Measurements from ENCODE around the gene DOCK3.
"Not testable (repeated sequence)": the region's sequence is repeated elsewhere in the genome, so short reads cannot be mapped to it uniquely, and the experiment has no call there.

The DOCK3 gene

GRCh38 chr3:51360806-51361205 lies 686.1 kb downstream of the DOCK3 start:
- no peaks in the 10 kb centered on the region for H4K20me1 ChIP-seq (ENCODE audit: insufficient read depth, low read length)
- H2AFZ ChIP-seq (ENCODE audit: low read length): no peak overlapping the region
- H3F3A ChIP-seq (ENCODE audit: insufficient read depth, low read length): no peaks in the 10 kb centered on the region
- H3K4me1 ChIP-seq (ENCODE audit: low read length): no peaks in the 10 kb centered on the region
- DNase-seq: no peak
- no peak overlapping the region for H3K4me2 ChIP-seq (ENCODE audit: low read depth, low read length)
- H3K9ac ChIP-seq (ENCODE audit: low read length): no peak overlapping the region
- H3K9me2 ChIP-seq (replicated peaks; ENCODE audit: insufficient read depth, low read length): no peaks in the 10 kb centered on the region
- no peak overlapping the region for H3K4me3 ChIP-seq (ENCODE audit: low read length)
- no peaks in the 10 kb centered on the region for H3K79me2 ChIP-seq (ENCODE audit: low read length)
- H3K9me3 ChIP-seq (replicated peaks; ENCODE audit: insufficient read depth, low read length): no peaks in the 10 kb centered on the region
- H3K27ac ChIP-seq (ENCODE audit: low read length): no peak overlapping the region
- H3K27me3 ChIP-seq (replicated peaks; ENCODE audit: insufficient read depth, low read length): no peaks in the 10 kb centered on the region
- H3K36me3 ChIP-seq (replicated peaks; ENCODE audit: insufficient read depth, low read length): no peaks in the 10 kb centered on the region
- no peak for TF ChIP-seq EZH2phosphoT487 (IDR thresholded peaks at IDR 0.05; ENCODE audit: low read length)
- TF ChIP-seq, protein P1, sequence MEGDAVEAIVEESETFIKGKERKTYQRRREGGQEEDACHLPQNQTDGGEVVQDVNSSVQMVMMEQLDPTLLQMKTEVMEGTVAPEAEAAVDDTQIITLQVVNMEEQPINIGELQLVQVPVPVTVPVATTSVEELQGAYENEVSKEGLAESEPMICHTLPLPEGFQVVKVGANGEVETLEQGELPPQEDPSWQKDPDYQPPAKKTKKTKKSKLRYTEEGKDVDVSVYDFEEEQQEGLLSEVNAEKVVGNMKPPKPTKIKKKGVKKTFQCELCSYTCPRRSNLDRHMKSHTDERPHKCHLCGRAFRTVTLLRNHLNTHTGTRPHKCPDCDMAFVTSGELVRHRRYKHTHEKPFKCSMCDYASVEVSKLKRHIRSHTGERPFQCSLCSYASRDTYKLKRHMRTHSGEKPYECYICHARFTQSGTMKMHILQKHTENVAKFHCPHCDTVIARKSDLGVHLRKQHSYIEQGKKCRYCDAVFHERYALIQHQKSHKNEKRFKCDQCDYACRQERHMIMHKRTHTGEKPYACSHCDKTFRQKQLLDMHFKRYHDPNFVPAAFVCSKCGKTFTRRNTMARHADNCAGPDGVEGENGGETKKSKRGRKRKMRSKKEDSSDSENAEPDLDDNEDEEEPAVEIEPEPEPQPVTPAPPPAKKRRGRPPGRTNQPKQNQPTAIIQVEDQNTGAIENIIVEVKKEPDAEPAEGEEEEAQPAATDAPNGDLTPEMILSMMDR (IDR thresholded peaks at IDR 0.05; ENCODE audit: low read length): no peak
- no peak for TF ChIP-seq EZH2 (optimal IDR thresholded peaks at IDR 0.05; ENCODE audit: low read depth, low read length)

GRCh38 chr3:51361746-51362145 lies 687.0 kb downstream of the DOCK3 start:
- Histone ChIP-seq H3K36me3 (replicated peaks; ENCODE audit: insufficient read depth, low read length) (no peaks in the 10 kb centered on the region), H4K20me1 (ENCODE audit: insufficient read depth, low read length) (no peaks in the 10 kb centered on the region), H2AFZ (ENCODE audit: low read length) (no peak overlapping the region), H3K4me1 (ENCODE audit: low read length) (no peaks in the 10 kb centered on the region), H3K9ac (ENCODE audit: low read length) (no peak overlapping the region), H3K4me2 (ENCODE audit: low read depth, low read length) (no peak overlapping the region), H3K9me3 (replicated peaks; ENCODE audit: insufficient read depth, low read length) (no peaks in the 10 kb centered on the region), H3F3A (ENCODE audit: insufficient read depth, low read length) (no peaks in the 10 kb centered on the region), H3K79me2 (ENCODE audit: low read length) (no peaks in the 10 kb centered on the region), H3K4me3 (ENCODE audit: low read length) (no peak overlapping the region), H3K9me2 (replicated peaks; ENCODE audit: insufficient read depth, low read length) (no peaks in the 10 kb centered on the region), H3K27ac (ENCODE audit: low read length) (no peak overlapping the region), H3K27me3 (replicated peaks; ENCODE audit: insufficient read depth, low read length) (no peaks in the 10 kb centered on the region)
- TF ChIP-seq EZH2 (optimal IDR thresholded peaks at IDR 0.05; ENCODE audit: low read depth, low read length) (no peak), EZH2phosphoT487 (IDR thresholded peaks at IDR 0.05; ENCODE audit: low read length) (no peak)
- TF ChIP-seq, protein P1 (IDR thresholded peaks at IDR 0.05; ENCODE audit: low read length): no peak
- DNase-seq: no peak

DNA sequence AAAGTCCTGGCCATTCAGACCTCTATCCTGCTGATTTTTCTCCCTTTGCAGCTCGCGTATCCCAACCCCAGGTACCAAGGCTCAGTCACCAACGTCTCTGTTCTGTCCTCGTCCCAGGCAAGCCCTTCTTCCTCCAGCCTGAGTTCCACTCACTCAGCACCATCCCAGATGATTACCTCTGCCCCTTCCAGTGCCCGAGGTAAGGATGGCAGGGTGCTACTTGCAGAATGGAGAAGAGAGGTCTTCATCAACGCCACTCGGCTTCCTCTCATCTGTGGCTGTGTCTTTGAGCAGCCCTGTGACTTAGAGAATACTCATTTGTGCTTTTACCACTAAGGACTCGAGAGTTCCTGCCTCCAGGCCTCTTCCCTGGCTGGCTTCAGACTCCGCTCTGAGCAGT lies 687.7 kb downstream of the DOCK3 start:
- DNase-seq: no peak
- H3K4me1 ChIP-seq (ENCODE audit: low read length): no peaks in the 10 kb centered on the region
- no peak for TF ChIP-seq EZH2phosphoT487 (IDR thresholded peaks at IDR 0.05; ENCODE audit: low read length)
- no peak for TF ChIP-seq EZH2 (optimal IDR thresholded peaks at IDR 0.05; ENCODE audit: low read depth, low read length)
- TF ChIP-seq, protein P1 (IDR thresholded peaks at IDR 0.05; ENCODE audit: low read length): no peak
- no peaks in the 10 kb centered on the region for H3K9me3 ChIP-seq (replicated peaks; ENCODE audit: insufficient read depth, low read length)
- no peak overlapping the region for H3K4me3 ChIP-seq (ENCODE audit: low read length)
- no peak overlapping the region for H3K27ac ChIP-seq (ENCODE audit: low read length)
- H2AFZ ChIP-seq (ENCODE audit: low read length): no peak overlapping the region
- H3K9ac ChIP-seq (ENCODE audit: low read length): no peak overlapping the region
- H3K4me2 ChIP-seq (ENCODE audit: low read depth, low read length): no peak overlapping the region
- no peaks in the 10 kb centered on the region for H4K20me1 ChIP-seq (ENCODE audit: insufficient read depth, low read length)
- no peaks in the 10 kb centered on the region for H3K9me2 ChIP-seq (replicated peaks; ENCODE audit: insufficient read depth, low read length)
- H3F3A ChIP-seq (ENCODE audit: insufficient read depth, low read length): no peaks in the 10 kb centered on the region
- H3K79me2 ChIP-seq (ENCODE audit: low read length): no peaks in the 10 kb centered on the region
- H3K27me3 ChIP-seq (replicated peaks; ENCODE audit: insufficient read depth, low read length): no peaks in the 10 kb centered on the region
- no peaks in the 10 kb centered on the region for H3K36me3 ChIP-seq (replicated peaks; ENCODE audit: insufficient read depth, low read length)

- not testable (repeated sequence) for H3K36me3 ChIP-seq (replicated peaks; ENCODE audit: insufficient read depth, low read length); H3F3A ChIP-seq (ENCODE audit: insufficient read depth, low read length); H3K9me3 ChIP-seq (replicated peaks; ENCODE audit: insufficient read depth, low read length); H3K4me3 ChIP-seq (ENCODE audit: low read length); H3K4me1 ChIP-seq (ENCODE audit: low read length); H3K27me3 ChIP-seq (replicated peaks; ENCODE audit: insufficient read depth, low read length); H3K9ac ChIP-seq (ENCODE audit: low read length); H4K20me1 ChIP-seq (ENCODE audit: insufficient read depth, low read length); H3K79me2 ChIP-seq (ENCODE audit: low read length); H3K9me2 ChIP-seq (replicated peaks; ENCODE audit: insufficient read depth, low read length); H3K4me2 ChIP-seq (ENCODE audit: low read depth, low read length); DNase-seq; H3K27ac ChIP-seq (ENCODE audit: low read length); H2AFZ ChIP-seq (ENCODE audit: low read length)
Measured at GRCh38 chr3:51368276-51368675, 693.5 kb downstream of the DOCK3 start.
